Measurements from ENCODE around the gene VDR.

Gene VDR

DNA sequence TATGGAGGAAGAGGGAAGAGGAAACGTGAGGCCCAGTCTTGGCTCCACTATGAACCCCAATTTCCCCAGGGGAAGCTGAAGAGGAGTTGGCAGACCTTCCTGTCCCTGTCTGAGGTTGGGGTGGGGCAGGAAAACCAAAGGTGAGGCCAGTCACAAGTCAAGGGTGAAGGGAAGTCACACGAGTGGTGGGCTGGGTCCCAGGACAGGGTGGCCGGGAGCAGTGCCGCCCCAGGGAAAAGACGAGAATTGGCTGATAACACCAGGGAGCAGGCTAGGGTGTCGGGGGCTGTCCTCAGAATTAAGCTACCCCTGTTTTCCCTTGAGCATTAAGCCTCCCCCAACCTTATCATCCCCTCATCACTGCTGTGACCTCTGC is 3.1 kb downstream of the VDR start:
- no peak overlapping the region for H3K4me3 Mint-ChIP-seq
- peaks cover 16% of the 10 kb centered on the region for H3K4me1 Mint-ChIP-seq
- TF ChIP-seq CTCF (IDR thresholded peaks at IDR 0.05; ENCODE audit: unreplicated experiment in 3 of 3), result no peak
- H3K9me3 Mint-ChIP-seq, result no peaks in the 10 kb centered on the region
- peaks cover 87% of the 10 kb centered on the region for H3K27me3 Mint-ChIP-seq (ENCODE audit: low read depth)
- no peaks in the 10 kb centered on the region for H3K36me3 Mint-ChIP-seq (ENCODE audit: low read depth)
- H3K27ac Mint-ChIP-seq, result no peak overlapping the region

GRCh38 chr12:47901063-47901717 is 3.6 kb downstream of the VDR start:
- peaks cover 82% of the 10 kb centered on the region for H3K27me3 Mint-ChIP-seq (ENCODE audit: low read depth)
- peaks cover 16% of the 10 kb centered on the region for H3K4me1 Mint-ChIP-seq
- no peaks in the 10 kb centered on the region for H3K36me3 Mint-ChIP-seq (ENCODE audit: low read depth)
- TF ChIP-seq CTCF (IDR thresholded peaks at IDR 0.05; ENCODE audit: unreplicated experiment in 3 of 3), result no peak
- no peak overlapping the region for H3K4me3 Mint-ChIP-seq
- H3K9me3 Mint-ChIP-seq, result no peaks in the 10 kb centered on the region
- H3K27ac Mint-ChIP-seq, result no peak overlapping the region

DNA sequence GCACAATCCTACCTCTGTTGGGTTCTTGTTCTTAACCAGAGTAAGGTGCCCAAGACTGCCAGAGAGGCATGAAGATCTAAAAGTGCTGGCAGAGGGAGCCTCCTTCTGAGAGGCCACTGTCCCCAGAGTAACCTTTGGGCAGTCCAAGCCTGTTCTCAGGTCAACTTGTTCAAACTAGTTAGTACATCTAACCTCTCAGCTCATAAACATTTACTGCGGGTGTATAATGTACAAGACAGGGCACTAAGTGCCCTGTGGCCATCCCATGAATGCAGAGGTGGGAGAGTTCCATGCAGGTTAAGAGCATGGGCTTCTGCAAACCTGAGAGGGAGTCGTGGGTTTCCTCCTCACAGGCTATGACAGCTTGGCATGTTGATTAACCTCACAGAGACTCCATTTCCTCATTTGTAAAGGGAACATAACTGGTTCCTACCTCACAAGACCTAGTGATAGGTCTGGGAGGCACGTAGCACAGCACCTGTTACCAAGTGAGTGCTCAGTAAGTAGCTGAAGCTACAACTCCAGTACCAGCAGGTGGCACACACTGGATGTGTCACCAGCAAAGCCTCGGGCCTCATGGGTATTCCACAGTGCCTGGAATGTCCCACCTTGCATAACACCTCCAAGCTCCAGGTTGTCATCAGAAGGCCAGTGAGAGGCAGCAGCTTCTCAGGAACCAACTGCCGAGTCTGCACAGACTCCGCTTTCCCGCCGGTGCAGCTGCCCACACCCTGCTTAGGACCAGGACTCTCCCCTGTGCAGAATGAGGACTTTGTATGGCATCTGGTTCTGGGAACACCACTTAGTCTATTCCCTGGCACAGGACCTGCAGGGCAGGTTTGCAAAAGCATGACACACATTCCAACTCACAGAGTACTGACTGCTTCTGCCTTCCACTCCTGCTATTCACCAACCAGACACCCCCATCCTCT is 4.4 kb downstream of the VDR start:
- H3K27ac Mint-ChIP-seq, result no peak overlapping the region
- H3K36me3 Mint-ChIP-seq (ENCODE audit: low read depth), result no peaks in the 10 kb centered on the region
- TF ChIP-seq CTCF (IDR thresholded peaks at IDR 0.05; ENCODE audit: unreplicated experiment in 3 of 3), result no peak
- H3K9me3 Mint-ChIP-seq, result no peaks in the 10 kb centered on the region
- no peak overlapping the region for H3K4me3 Mint-ChIP-seq
- H3K27me3 Mint-ChIP-seq (ENCODE audit: low read depth), result peaks cover 81% of the 10 kb centered on the region
- H3K4me1 Mint-ChIP-seq, result peaks cover 16% of the 10 kb centered on the region

GRCh38 chr12:47899466-47899865 is 5.3 kb downstream of the VDR start:
- no peak for TF ChIP-seq CTCF (IDR thresholded peaks at IDR 0.05; ENCODE audit: unreplicated experiment in 3 of 3)
- Mint-ChIP-seq H3K27me3 (ENCODE audit: low read depth) (peaks cover 74% of the 10 kb centered on the region), H3K27ac (no peak overlapping the region), H3K36me3 (ENCODE audit: low read depth) (no peaks in the 10 kb centered on the region), H3K4me1 (peaks cover 9% of the 10 kb centered on the region), H3K4me3 (no peak overlapping the region), H3K9me3 (no peaks in the 10 kb centered on the region)

DNA sequence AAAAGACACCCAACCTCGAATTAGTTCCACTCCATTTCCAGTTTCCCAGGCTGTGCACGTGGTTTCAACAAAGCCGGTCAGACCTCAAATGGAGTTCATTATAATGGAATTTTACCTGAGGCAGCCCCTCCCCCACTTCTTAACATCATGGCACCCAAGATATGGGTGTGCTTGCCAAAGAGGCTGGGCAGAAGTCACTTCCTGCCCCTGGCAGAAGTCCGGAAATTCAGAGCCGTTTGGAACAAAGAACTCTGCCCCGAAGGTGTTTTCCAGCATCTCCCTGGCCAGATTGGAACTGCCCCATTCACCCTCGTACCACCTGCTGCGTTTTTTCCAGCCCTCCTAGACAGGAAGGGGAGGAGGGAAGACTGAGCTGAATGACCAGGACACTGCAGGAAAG is 8.2 kb downstream of the VDR start:
- Mint-ChIP-seq H3K27me3 (ENCODE audit: low read depth) (peaks cover 50% of the 10 kb centered on the region), H3K27ac (no peak overlapping the region), H3K36me3 (ENCODE audit: low read depth) (no peaks in the 10 kb centered on the region), H3K4me1 (peaks cover 4% of the 10 kb centered on the region), H3K9me3 (no peaks in the 10 kb centered on the region), H3K4me3 (no peak overlapping the region)
- no peak for TF ChIP-seq CTCF (IDR thresholded peaks at IDR 0.05; ENCODE audit: unreplicated experiment in 3 of 3)
